Breast epithelium (tissue), 4 donors: Measurements from ENCODE around the gene EPHB2. TPM values are rescaled to one million over a fixed set of nuclear protein-coding genes. Genes with fewer than 3 reads are reported as not detected.

Experiments used
- DNase-seq, 2 donors: peaks; one replicate each; pipeline ENCODE4 v3.0.0-alpha.2; 2019; ENCODE audit warnings: low spot score in 2 of 2
- H3K27ac ChIP-seq, 2 donors: fragments of 200-600 bp; sonication (generic) in 1 of 2; one replicate each; pipeline ENCODE4 v1.5.1; 2016 to 2019; ENCODE audit warnings: mild to moderate bottlenecking in 1 of 2
- H3K27me3 ChIP-seq, 2 donors: fragments of 200-600 bp; sonication (generic) in 1 of 2; one replicate each; pipeline versions ENCODE4 v1.5.1 to v1.6.0; 2017 to 2019; ENCODE audit warnings: control low read depth in 1 of 2, mild to moderate bottlenecking in 1 of 2
- H3K36me3 ChIP-seq: fragments of 200-600 bp; one replicate; pipeline ENCODE4 v1.5.1; 2019
- H3K4me1 ChIP-seq, 2 donors: fragments of 200-600 bp; sonication (generic); one replicate each; pipeline ENCODE4 v1.5.1; 2016 to 2019; ENCODE audit warnings: control low read depth in 1 of 2
- H3K4me3 ChIP-seq, 3 donors: fragments of 200-600 bp; sonication (generic); 1 replicate in 2 of 3; 2 replicates in 1 of 3; pipeline ENCODE4 v1.5.1; 2016 to 2019; ENCODE audit warnings: mild to moderate bottlenecking in 3 of 3, moderate library complexity in 2 of 3
- H3K9me3 ChIP-seq, 2 donors: fragments of 200-600 bp; sonication (generic) in 1 of 2; one replicate each; pipeline ENCODE4 v1.5.1; 2016 to 2019; ENCODE audit warnings: control low read depth in 1 of 2
- POLR2A ChIP-seq: fragments of 450-650 bp; IDR thresholded peaks from one replicate; pipeline ENCODE4 v1.6.1; 2016; ENCODE audit warnings: antibody characterized with exemption, mild to moderate bottlenecking, moderate library complexity
- POLR2AphosphoS5 ChIP-seq, 3 donors: sonication (generic); formaldehyde crosslinking; IDR thresholded peaks; one replicate each; pipeline ENCODE4 v1.6.1; 2017; ENCODE audit warnings: antibody characterized with exemption in 3 of 3
- intact Hi-C: fragments of 100-400 bp; cut with DNase I; formaldehyde crosslinking; loops from one replicate; pipeline ENCODE4 v1.15.1; 2023; ENCODE audit warnings: low total_unique reads
- total RNA-seq, 3 donors: library from RNA; depleted of rRNA; stranded (reverse); fragments of >200 nt; gene quantifications; one replicate each; pipeline ENCODE4 v1.1.0, GENCODE V29; 2016
- TF ChIP-seq, protein P1 (sequence below), 3 donors: fragments of 450-650 bp; IDR thresholded peaks; one replicate each; pipeline ENCODE4 v1.5.1; 2016 to 2017; ENCODE audit warnings: antibody characterized with exemption in 3 of 3, mild to moderate bottlenecking in 3 of 3, moderate library complexity in 3 of 3

The EPHB2 gene
- total RNA-seq, 3 donors from 2014 or later: 1.3 to 4.6 (median 1.5) TPM

DNA sequence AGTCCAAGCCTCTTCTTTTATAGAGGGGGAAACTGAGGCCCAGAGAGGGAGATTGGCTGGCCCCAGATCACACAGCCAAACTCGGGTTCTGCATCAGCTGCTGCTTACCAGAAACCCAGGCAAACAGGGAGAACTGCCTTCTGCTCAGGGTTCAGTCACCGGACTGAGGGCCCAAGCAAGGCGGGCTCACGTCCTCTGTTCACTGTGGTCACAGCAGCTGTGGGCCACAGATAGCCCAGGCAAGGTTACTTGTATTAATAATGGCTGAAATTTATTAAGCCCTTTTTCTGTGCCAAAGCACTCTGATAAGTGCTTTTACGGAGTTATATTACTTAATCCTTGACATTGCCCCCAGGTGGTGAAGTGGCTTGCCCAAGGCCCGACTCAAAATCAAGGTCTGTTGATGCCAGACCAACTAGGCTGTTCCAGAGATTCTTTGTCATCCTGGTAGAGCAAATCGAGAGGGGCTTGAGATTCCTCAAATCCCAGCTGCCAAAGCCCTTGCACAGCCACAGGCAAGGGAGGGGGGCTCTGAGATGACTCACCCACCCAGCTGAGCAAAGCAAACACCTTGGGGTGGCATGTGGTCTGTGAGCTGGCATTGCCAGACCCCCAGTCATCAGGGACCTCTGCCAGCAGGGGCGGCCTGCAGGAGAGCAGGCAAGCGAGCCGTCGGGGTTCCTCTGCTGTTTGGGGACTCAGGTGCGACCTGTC is 36.5 kb downstream of the EPHB2 start:
- no peaks in the 10 kb centered on the region for H3K27me3 ChIP-seq
- DNase-seq: no peak
- H3K27ac ChIP-seq: no peak overlapping the region
- no peaks in the 10 kb centered on the region for H3K9me3 ChIP-seq
- no peaks in the 10 kb centered on the region for H3K4me1 ChIP-seq
- intact Hi-C loops: no loop called here
- no peak overlapping the region for H3K4me3 ChIP-seq
- TF ChIP-seq, protein P1, sequence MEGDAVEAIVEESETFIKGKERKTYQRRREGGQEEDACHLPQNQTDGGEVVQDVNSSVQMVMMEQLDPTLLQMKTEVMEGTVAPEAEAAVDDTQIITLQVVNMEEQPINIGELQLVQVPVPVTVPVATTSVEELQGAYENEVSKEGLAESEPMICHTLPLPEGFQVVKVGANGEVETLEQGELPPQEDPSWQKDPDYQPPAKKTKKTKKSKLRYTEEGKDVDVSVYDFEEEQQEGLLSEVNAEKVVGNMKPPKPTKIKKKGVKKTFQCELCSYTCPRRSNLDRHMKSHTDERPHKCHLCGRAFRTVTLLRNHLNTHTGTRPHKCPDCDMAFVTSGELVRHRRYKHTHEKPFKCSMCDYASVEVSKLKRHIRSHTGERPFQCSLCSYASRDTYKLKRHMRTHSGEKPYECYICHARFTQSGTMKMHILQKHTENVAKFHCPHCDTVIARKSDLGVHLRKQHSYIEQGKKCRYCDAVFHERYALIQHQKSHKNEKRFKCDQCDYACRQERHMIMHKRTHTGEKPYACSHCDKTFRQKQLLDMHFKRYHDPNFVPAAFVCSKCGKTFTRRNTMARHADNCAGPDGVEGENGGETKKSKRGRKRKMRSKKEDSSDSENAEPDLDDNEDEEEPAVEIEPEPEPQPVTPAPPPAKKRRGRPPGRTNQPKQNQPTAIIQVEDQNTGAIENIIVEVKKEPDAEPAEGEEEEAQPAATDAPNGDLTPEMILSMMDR (IDR thresholded peaks at IDR 0.05): no peak
- TF ChIP-seq POLR2AphosphoS5 (IDR thresholded peaks at IDR 0.05): no peak
- TF ChIP-seq POLR2A: no peak
- no peaks in the 10 kb centered on the region for H3K36me3 ChIP-seq

GRCh38 chr1:22747735-22748073 is 37.1 kb downstream of the EPHB2 start:
- intact Hi-C loops: no loop called here
- H3K27ac ChIP-seq: no peak overlapping the region
- H3K4me3 ChIP-seq: no peak overlapping the region
- H3K27me3 ChIP-seq: no peaks in the 10 kb centered on the region
- TF ChIP-seq POLR2A: no peak
- TF ChIP-seq, protein P1 (IDR thresholded peaks at IDR 0.05): no peak
- TF ChIP-seq POLR2AphosphoS5 (IDR thresholded peaks at IDR 0.05): no peak
- no peaks in the 10 kb centered on the region for H3K36me3 ChIP-seq
- no peaks in the 10 kb centered on the region for H3K4me1 ChIP-seq
- no peaks in the 10 kb centered on the region for H3K9me3 ChIP-seq
- no peak for DNase-seq

GRCh38 chr1:22749503-22749902 is 38.9 kb downstream of the EPHB2 start:
- no peak overlapping the region for H3K4me3 ChIP-seq
- H3K4me1 ChIP-seq: no peaks in the 10 kb centered on the region
- intact Hi-C loops: no loop called here
- H3K36me3 ChIP-seq: no peaks in the 10 kb centered on the region
- TF ChIP-seq, protein P1 (IDR thresholded peaks at IDR 0.05): no peak
- TF ChIP-seq POLR2A (no peak), POLR2AphosphoS5 (IDR thresholded peaks at IDR 0.05) (no peak)
- no peak overlapping the region for H3K27ac ChIP-seq
- no peaks in the 10 kb centered on the region for H3K27me3 ChIP-seq
- no peaks in the 10 kb centered on the region for H3K9me3 ChIP-seq
- no peak for DNase-seq

GRCh38 chr1:22749919-22750684 is 39.5 kb downstream of the EPHB2 start:
- Histone ChIP-seq H3K4me3 (no peak overlapping the region), H3K36me3 (no peaks in the 10 kb centered on the region), H3K9me3 (no peaks in the 10 kb centered on the region), H3K4me1 (no peaks in the 10 kb centered on the region), H3K27ac (peak overlapping the region; percentile 21 to 33), H3K27me3 (no peaks in the 10 kb centered on the region)
- no peak for DNase-seq
- intact Hi-C loops: no loop called here
- no peak for TF ChIP-seq POLR2AphosphoS5 (IDR thresholded peaks at IDR 0.05)
- no peak for TF ChIP-seq POLR2A
- TF ChIP-seq, protein P1 (IDR thresholded peaks at IDR 0.05): no peak

GRCh38 chr1:22750685-22751051 is 40.0 kb downstream of the EPHB2 start:
- intact Hi-C loops: no loop called here

More at GRCh38 chr1:22750685-22751051, 40.0 kb downstream of the EPHB2 start:
- no peaks in the 10 kb centered on the region for H3K4me1 ChIP-seq
- no peaks in the 10 kb centered on the region for H3K9me3 ChIP-seq
- H3K27ac ChIP-seq: peak overlapping the region in 1 of 2 donors; percentile 33
- DNase-seq: no peak
- TF ChIP-seq POLR2AphosphoS5 (IDR thresholded peaks at IDR 0.05): no peak
- TF ChIP-seq, protein P1 (IDR thresholded peaks at IDR 0.05): no peak
- no peak for TF ChIP-seq POLR2A
- H3K36me3 ChIP-seq: no peaks in the 10 kb centered on the region
- no peaks in the 10 kb centered on the region for H3K27me3 ChIP-seq
- no peak overlapping the region for H3K4me3 ChIP-seq
